MM.1S (cell line): ENCODE results near the gene AATK.

Experiments used
- EZH2 ChIP-seq: fragments of 300-600 bp; sonication (generic); optimal IDR thresholded peaks from 2 replicates; pipeline ENCODE3; 2017; ENCODE audit warnings: low read depth, mild to moderate bottlenecking, antibody characterized with exemption, low read length, mixed read lengths
- EZH2phosphoT487 ChIP-seq: fragments of 300-600 bp; sonication (generic); IDR thresholded peaks from 2 replicates; pipeline ENCODE4 v1.6.1; 2018; ENCODE audit warnings: antibody characterized with exemption, low read length
- TF ChIP-seq, protein P1 (sequence below): fragments of 300-600 bp; sonication (generic); IDR thresholded peaks from 2 replicates; pipeline ENCODE4 v1.5.1; 2016; ENCODE audit warnings: antibody characterized with exemption, low read length, mixed read lengths

DNA sequence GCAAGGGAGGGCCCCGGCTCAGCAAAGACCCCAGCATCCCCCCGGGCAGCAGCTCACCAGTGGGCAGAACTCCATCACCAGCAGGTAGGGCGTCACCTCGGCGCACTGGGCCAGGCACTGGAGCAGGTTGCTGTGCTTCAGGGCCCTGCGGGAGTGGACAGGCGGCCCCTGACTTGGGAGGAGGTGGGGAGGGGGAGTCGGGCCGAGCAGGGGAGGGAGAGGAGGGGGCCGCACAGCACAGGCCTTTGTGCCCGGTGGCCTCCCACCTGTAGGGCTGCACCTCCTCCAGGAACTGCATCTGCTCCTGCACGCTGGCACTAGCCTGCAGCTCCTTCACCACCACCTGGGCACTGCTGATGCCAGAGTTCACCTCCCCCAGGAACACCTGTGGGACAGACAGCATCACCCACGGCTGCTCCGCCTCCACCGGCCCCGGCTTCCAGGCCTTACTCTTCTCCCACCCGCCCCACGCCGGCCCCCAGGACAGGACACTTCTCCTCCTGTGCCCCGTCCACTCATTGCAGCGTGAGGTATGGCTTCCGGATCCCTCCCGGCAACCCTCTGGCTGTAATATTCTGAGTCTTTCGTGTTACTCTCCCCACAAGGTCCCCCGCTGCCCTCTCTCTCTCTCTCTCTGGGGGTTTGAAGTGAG lies 38.4 kb downstream of the AATK start:
- TF ChIP-seq EZH2: no peak
- TF ChIP-seq, protein P1, sequence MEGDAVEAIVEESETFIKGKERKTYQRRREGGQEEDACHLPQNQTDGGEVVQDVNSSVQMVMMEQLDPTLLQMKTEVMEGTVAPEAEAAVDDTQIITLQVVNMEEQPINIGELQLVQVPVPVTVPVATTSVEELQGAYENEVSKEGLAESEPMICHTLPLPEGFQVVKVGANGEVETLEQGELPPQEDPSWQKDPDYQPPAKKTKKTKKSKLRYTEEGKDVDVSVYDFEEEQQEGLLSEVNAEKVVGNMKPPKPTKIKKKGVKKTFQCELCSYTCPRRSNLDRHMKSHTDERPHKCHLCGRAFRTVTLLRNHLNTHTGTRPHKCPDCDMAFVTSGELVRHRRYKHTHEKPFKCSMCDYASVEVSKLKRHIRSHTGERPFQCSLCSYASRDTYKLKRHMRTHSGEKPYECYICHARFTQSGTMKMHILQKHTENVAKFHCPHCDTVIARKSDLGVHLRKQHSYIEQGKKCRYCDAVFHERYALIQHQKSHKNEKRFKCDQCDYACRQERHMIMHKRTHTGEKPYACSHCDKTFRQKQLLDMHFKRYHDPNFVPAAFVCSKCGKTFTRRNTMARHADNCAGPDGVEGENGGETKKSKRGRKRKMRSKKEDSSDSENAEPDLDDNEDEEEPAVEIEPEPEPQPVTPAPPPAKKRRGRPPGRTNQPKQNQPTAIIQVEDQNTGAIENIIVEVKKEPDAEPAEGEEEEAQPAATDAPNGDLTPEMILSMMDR: no peak
- no peak for TF ChIP-seq EZH2phosphoT487
